Measurements from ENCODE around the gene ABHD5.
"Not testable (repeated sequence)": the region's sequence is repeated elsewhere in the genome, so short reads cannot be mapped to it uniquely, and the experiment has no call there.

ABHD5 gene

DNA sequence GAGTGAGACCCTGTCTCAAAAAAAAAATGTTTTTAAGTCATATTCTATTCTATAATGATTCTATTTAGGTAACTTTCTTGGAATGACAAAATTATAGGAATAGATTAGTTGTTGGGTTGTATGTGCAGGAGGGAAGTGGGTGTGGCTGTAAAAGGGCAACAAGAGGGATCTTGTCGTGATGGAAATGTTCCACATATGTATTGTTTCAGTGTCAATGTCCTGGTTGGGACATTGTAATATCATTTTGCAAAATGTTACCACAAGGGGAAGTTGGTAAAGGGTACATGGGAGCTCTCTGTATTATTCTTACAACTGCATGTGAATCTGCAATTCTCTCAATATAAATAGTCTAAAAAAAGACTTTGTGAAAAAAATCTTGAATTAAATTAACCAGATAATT, 14.3 kb upstream of the ABHD5 start:
- H3K4me3 Mint-ChIP-seq = no peak overlapping the region
- H3K9me3 Mint-ChIP-seq = no peaks in the 10 kb centered on the region
- peaks cover 3% of the 10 kb centered on the region for H3K36me3 Mint-ChIP-seq
- H3K27ac Mint-ChIP-seq = no peak overlapping the region
- peaks cover 6% of the 10 kb centered on the region for H3K27me3 Mint-ChIP-seq
- no peaks in the 10 kb centered on the region for H3K4me1 Mint-ChIP-seq

GRCh38 chr3:43678375-43678774, 12.4 kb upstream of the ABHD5 start:
- not testable (repeated sequence) for H3K4me3 Mint-ChIP-seq, H3K4me1 Mint-ChIP-seq, H3K36me3 Mint-ChIP-seq, H3K9me3 Mint-ChIP-seq, H3K27me3 Mint-ChIP-seq, H3K27ac Mint-ChIP-seq

- not testable (repeated sequence) for H3K9me3 Mint-ChIP-seq, H3K36me3 Mint-ChIP-seq, H3K27me3 Mint-ChIP-seq, H3K27ac Mint-ChIP-seq, H3K4me1 Mint-ChIP-seq, H3K4me3 Mint-ChIP-seq
Measured at GRCh38 chr3:43678887-43679449, 11.8 kb upstream of the ABHD5 start.

GRCh38 chr3:43680857-43681256, 9.9 kb upstream of the ABHD5 start:
- H3K9me3 Mint-ChIP-seq, H3K4me1 Mint-ChIP-seq, H3K4me3 Mint-ChIP-seq, H3K36me3 Mint-ChIP-seq, H3K27me3 Mint-ChIP-seq, H3K27ac Mint-ChIP-seq: not testable (repeated sequence)

- Mint-ChIP-seq H3K27ac (no peak overlapping the region), H3K4me3 (no peak overlapping the region), H3K4me1 (peaks cover 5% of the 10 kb centered on the region), H3K36me3 (no peaks in the 10 kb centered on the region), H3K27me3 (no peaks in the 10 kb centered on the region), H3K9me3 (no peaks in the 10 kb centered on the region)
Measured at GRCh38 chr3:43684944-43685343, 5.8 kb upstream of the ABHD5 start.

DNA sequence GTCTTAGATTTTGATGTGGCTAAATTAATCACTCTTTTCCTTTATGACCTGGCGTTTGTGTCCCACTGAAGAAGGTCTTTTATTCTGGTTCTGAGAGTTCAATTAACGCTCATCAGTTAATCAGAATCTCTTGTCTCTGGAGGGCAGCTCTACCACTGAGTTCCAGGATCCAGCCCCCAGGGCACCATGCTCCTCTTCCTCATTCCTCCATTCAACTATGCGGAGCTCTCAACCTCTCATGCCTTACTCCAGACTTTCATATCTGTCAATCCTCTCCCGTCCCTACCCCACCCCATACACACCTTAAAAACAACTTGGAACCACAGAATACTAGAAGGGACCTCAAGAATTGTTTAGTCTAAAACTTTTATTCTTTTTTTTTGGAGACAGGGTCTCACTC, 4.8 kb upstream of the ABHD5 start:
- no peak overlapping the region for H3K27ac Mint-ChIP-seq
- no peak overlapping the region for H3K4me3 Mint-ChIP-seq
- no peaks in the 10 kb centered on the region for H3K36me3 Mint-ChIP-seq
- no peaks in the 10 kb centered on the region for H3K27me3 Mint-ChIP-seq
- peaks cover 11% of the 10 kb centered on the region for H3K4me1 Mint-ChIP-seq
- no peaks in the 10 kb centered on the region for H3K9me3 Mint-ChIP-seq

GRCh38 chr3:43686333-43686699, 4.4 kb upstream of the ABHD5 start:
- peaks cover 11% of the 10 kb centered on the region for H3K4me1 Mint-ChIP-seq
- H3K27me3 Mint-ChIP-seq = no peaks in the 10 kb centered on the region
- no peak overlapping the region for H3K27ac Mint-ChIP-seq
- no peaks in the 10 kb centered on the region for H3K9me3 Mint-ChIP-seq
- no peak overlapping the region for H3K4me3 Mint-ChIP-seq
- H3K36me3 Mint-ChIP-seq = no peaks in the 10 kb centered on the region

GRCh38 chr3:43686700-43687498, 3.8 kb upstream of the ABHD5 start:
- H3K4me1 Mint-ChIP-seq = peaks cover 15% of the 10 kb centered on the region
- H3K27ac Mint-ChIP-seq = no peak overlapping the region
- H3K4me3 Mint-ChIP-seq = no peak overlapping the region
- no peaks in the 10 kb centered on the region for H3K36me3 Mint-ChIP-seq
- no peaks in the 10 kb centered on the region for H3K9me3 Mint-ChIP-seq
- H3K27me3 Mint-ChIP-seq = no peaks in the 10 kb centered on the region

GRCh38 chr3:43687499-43687811, 3.3 kb upstream of the ABHD5 start:
- Mint-ChIP-seq H3K4me1 (peaks cover 21% of the 10 kb centered on the region), H3K4me3 (no peak overlapping the region), H3K27ac (no peak overlapping the region), H3K36me3 (no peaks in the 10 kb centered on the region), H3K27me3 (no peaks in the 10 kb centered on the region), H3K9me3 (no peaks in the 10 kb centered on the region)

DNA sequence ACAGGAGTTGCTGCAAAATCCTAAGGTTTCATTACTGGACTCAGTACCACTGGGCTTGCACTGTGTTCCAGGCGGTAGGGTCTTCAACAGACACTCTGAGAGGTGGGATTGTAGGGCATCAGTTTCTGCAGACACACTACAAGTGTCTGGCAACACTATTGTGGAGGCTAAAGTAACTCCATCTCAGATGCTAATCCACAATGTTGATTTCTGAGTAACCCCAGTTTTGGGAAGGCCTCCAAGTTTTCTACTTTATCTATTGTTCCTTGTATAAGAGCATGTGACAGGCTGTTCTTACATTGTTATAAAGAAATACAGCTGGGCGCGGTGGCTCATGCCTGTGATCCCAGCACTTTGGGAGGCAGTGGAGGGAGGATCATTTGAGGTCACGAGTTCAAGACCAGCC, 2.5 kb upstream of the ABHD5 start:
- no peaks in the 10 kb centered on the region for H3K36me3 Mint-ChIP-seq
- H3K4me3 Mint-ChIP-seq = no peak overlapping the region
- no peaks in the 10 kb centered on the region for H3K27me3 Mint-ChIP-seq
- H3K27ac Mint-ChIP-seq = no peak overlapping the region
- peaks cover 27% of the 10 kb centered on the region for H3K4me1 Mint-ChIP-seq
- H3K9me3 Mint-ChIP-seq = no peaks in the 10 kb centered on the region

GRCh38 chr3:43689166-43689565, 1.6 kb upstream of the ABHD5 start:
- H3K9me3 Mint-ChIP-seq = no peaks in the 10 kb centered on the region
- H3K4me1 Mint-ChIP-seq = peaks cover 33% of the 10 kb centered on the region
- H3K36me3 Mint-ChIP-seq = no peaks in the 10 kb centered on the region
- H3K27me3 Mint-ChIP-seq = no peaks in the 10 kb centered on the region
- H3K27ac Mint-ChIP-seq = no peak overlapping the region
- H3K4me3 Mint-ChIP-seq = peak overlapping the region; percentile 11

DNA sequence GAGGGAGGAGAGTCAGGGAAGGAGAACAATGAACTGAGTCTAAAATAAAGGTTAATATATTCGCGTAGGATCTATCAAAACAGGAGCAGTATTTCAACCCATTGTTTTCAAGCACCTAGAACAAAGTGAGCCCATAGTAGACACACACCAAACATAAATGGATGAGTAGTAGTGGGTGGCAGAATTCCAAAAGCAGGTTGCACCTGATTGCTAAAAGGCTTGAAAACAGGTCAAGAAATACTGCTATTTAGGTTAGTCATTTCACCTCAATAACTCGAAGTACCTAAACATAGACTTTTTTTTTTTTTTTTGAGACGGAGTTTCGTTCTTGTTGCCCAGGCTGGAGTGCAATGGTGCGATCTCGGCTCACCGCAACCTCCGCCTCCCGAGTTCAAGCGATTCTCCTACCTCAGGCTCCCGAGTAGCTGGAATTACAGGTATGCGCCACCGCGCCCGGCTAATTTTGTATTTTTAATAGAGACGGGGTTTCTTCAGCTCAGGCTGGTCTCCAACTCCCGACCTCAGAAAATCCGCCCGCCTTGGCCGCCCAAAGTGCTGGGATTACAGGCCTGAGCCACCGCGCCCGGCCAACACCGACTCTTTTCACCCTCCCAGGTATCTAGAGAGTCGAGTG, 855 bp upstream of the ABHD5 start:
- Mint-ChIP-seq H3K4me1 (peaks cover 38% of the 10 kb centered on the region), H3K36me3 (no peaks in the 10 kb centered on the region), H3K27me3 (no peaks in the 10 kb centered on the region), H3K4me3 (peak overlapping the region; percentile 93), H3K27ac (peak overlapping the region; percentile 93), H3K9me3 (no peaks in the 10 kb centered on the region)

- Mint-ChIP-seq H3K4me3 (peak overlapping the region; percentile 94), H3K27me3 (no peaks in the 10 kb centered on the region), H3K4me1 (peaks cover 38% of the 10 kb centered on the region), H3K36me3 (no peaks in the 10 kb centered on the region), H3K27ac (peak overlapping the region; percentile 75), H3K9me3 (no peaks in the 10 kb centered on the region)
Measured at GRCh38 chr3:43691120-43691995, 620 bp downstream of the ABHD5 start.

- peaks cover 38% of the 10 kb centered on the region for H3K4me1 Mint-ChIP-seq
- H3K27ac Mint-ChIP-seq = no peak overlapping the region
- no peaks in the 10 kb centered on the region for H3K27me3 Mint-ChIP-seq
- H3K4me3 Mint-ChIP-seq = peak overlapping the region; percentile 94
- no peaks in the 10 kb centered on the region for H3K9me3 Mint-ChIP-seq
- H3K36me3 Mint-ChIP-seq = no peaks in the 10 kb centered on the region
Measured at GRCh38 chr3:43692085-43692855, 1.5 kb downstream of the ABHD5 start.

GRCh38 chr3:43692971-43693370, 2.2 kb downstream of the ABHD5 start:
- Mint-ChIP-seq H3K4me1 (peaks cover 38% of the 10 kb centered on the region), H3K9me3 (no peaks in the 10 kb centered on the region), H3K27ac (peak overlapping the region; percentile 13), H3K4me3 (peak overlapping the region; percentile 16), H3K27me3 (no peaks in the 10 kb centered on the region), H3K36me3 (no peaks in the 10 kb centered on the region)

Data from activated naive CD4-positive, alpha-beta T cell treated with anti-CD3 and anti-CD28 coated beads, Interleukin-2, amount 50 U/mL, for 24 hours (primary cell).